ENCODE data around the gene MYO18A.
A peak's percentile ranks its signal among the peaks of the same experiment; 100 is the strongest.

Gene MYO18A

GRCh38 chr17:29045026-29045425 is 135.2 kb downstream of the MYO18A start:
- no peak for TF ChIP-seq CTCF (conservative IDR thresholded peaks at IDR 0.05; ENCODE audit: control insufficient read depth, insufficient read depth, low read depth, low read length)
- DNase-seq (ENCODE audit: low read depth): no peak
- H3K4me3 ChIP-seq (ENCODE audit: control insufficient read depth, low read depth, low read length): no peak overlapping the region

GRCh38 chr17:29043539-29044145 is 136.6 kb downstream of the MYO18A start:
- no peak for TF ChIP-seq CTCF (conservative IDR thresholded peaks at IDR 0.05; ENCODE audit: control insufficient read depth, insufficient read depth, low read depth, low read length)
- no peak overlapping the region for H3K4me3 ChIP-seq (ENCODE audit: control insufficient read depth, low read depth, low read length)
- no peak for DNase-seq (ENCODE audit: low read depth)

- no peak for TF ChIP-seq CTCF (conservative IDR thresholded peaks at IDR 0.05; ENCODE audit: control insufficient read depth, insufficient read depth, low read depth, low read length)
- peak; percentile 19 for DNase-seq (ENCODE audit: low read depth)
Measured at GRCh38 chr17:29042679-29043538, 137.3 kb downstream of the MYO18A start, which contains the start of gene PIPOX. Gene PIPOX, plus strand, starts transcription at chr17:29043141. Its CDS starts 85 bp downstream, at chr17:29043226.

GRCh38 chr17:29042026-29042678 is 138.0 kb downstream of the MYO18A start:
- no peak overlapping the region for H3K4me3 ChIP-seq (ENCODE audit: control insufficient read depth, low read depth, low read length)
- no peak for DNase-seq (ENCODE audit: low read depth)

More at GRCh38 chr17:29042679-29043538, 137.3 kb downstream of the MYO18A start, which contains the start of gene PIPOX:
- no peak within 1 kb of the TSS for H3K4me3 ChIP-seq (ENCODE audit: control insufficient read depth, low read depth, low read length)

GRCh38 chr17:29041571-29041970 is 138.6 kb downstream of the MYO18A start:
- no peak for TF ChIP-seq CTCF (conservative IDR thresholded peaks at IDR 0.05; ENCODE audit: control insufficient read depth, insufficient read depth, low read depth, low read length)
- no peak for DNase-seq (ENCODE audit: low read depth)
- no peak overlapping the region for H3K4me3 ChIP-seq (ENCODE audit: control insufficient read depth, low read depth, low read length)

More at GRCh38 chr17:29042026-29042678, 138.0 kb downstream of the MYO18A start:
- no peak for TF ChIP-seq CTCF (conservative IDR thresholded peaks at IDR 0.05; ENCODE audit: control insufficient read depth, insufficient read depth, low read depth, low read length)

GRCh38 chr17:29041091-29041490 is 139.1 kb downstream of the MYO18A start:
- no peak for DNase-seq (ENCODE audit: low read depth)
- TF ChIP-seq CTCF (conservative IDR thresholded peaks at IDR 0.05; ENCODE audit: control insufficient read depth, insufficient read depth, low read depth, low read length): no peak
- H3K4me3 ChIP-seq (ENCODE audit: control insufficient read depth, low read depth, low read length): no peak overlapping the region
